ENCODE results near the gene RPF1.
A peak's percentile ranks its signal among the peaks of the same experiment; 100 is the strongest.

RPF1 gene

DNA sequence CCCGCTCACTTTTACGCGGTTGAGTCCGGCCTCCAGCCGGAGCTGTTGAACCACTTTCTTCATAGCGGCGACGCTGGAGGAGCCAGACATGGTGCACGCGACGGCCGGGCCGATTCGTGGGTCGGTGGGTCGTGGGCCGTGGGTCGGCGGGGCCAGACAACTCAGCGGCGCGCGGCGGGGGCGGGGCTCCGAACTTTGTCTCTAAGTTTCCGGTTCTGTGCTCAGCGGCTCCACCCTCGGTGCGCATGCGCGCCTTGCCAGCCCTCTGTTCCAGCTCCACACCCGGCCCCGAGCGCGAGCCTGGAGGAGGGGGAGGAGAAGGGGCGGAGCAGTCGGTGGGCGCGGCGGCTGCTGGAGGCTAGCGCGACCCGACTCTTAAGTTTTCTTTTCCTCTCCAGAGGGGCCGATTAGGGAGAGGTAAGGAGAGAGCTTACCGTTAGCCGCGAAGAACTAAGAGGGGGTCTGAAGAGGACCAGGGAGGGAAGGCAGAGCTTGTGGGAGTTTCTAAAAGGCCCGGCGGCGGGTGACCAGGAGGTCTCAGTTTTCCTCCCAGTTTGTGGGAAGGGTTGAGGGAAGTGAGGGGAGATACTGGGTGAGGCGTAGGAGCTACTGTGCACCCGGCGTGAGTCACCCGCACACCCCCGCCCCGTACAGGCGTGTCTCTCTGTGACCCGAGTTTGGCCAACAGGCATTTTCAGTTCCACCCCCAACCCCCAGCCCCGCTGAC, 27.1 kb downstream of the RPF1 start, which contains the start of the genes GNG5 and SPATA1:
Gene GNG5, minus strand, starts transcription at position 580 of the 727 bp plus-strand sequence. Its CDS starts 490 bp downstream, at position 90.
Gene SPATA1, plus strand, starts transcription at position 385 of the 727 bp plus-strand sequence. CDS start 9,974 bp downstream, outside the sequence.
- ChIA-PET CTCF (interaction anchor here (0.6 to 1.1 kb wide), 6 partner anchors 29 to 429 kb away, joined by 3 to 5 read pairs (median 3); partner anchors contain the start of gene CTBS), POLR2A (interaction anchor here (0.6 to 2.2 kb wide), 12 partner anchors 8 to 68 kb away, joined by 3 to 20 read pairs (median 4); partner anchors contain the start of gene CTBS)
- Histone ChIP-seq H3K27ac (ENCODE audit: extremely low read depth, low read depth, low read length) (peak within 1 kb of the TSS; percentile 76), H3K9me3 (ENCODE audit: control insufficient read depth, insufficient read depth, low read depth, low read length) (no peaks in the 10 kb centered on the region), H3K36me3 (ENCODE audit: control insufficient read depth in 2 of 2, insufficient read depth in 1 of 2, low read length in 2 of 2) (peaks cover 0 to 12% of the 10 kb centered on the region in 2 experiments; a peak in 1 of 3 replicates), H3K4me1 (ENCODE audit: control insufficient read depth, insufficient read depth, low read length) (peaks cover 5% of the 10 kb centered on the region; the same call in 1 of the 2 replicates), H3K4me3 (ENCODE audit: low read depth, low read length) (peak within 1 kb of the TSS; percentile 88)
- TF ChIP-seq, protein P1, sequence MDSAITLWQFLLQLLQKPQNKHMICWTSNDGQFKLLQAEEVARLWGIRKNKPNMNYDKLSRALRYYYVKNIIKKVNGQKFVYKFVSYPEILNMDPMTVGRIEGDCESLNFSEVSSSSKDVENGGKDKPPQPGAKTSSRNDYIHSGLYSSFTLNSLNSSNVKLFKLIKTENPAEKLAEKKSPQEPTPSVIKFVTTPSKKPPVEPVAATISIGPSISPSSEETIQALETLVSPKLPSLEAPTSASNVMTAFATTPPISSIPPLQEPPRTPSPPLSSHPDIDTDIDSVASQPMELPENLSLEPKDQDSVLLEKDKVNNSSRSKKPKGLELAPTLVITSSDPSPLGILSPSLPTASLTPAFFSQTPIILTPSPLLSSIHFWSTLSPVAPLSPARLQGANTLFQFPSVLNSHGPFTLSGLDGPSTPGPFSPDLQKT (IDR thresholded peaks at IDR 0.05; ENCODE audit: borderline replicate concordance, low read depth, low read length), result no peak; the same call in 1 of the 2 replicates
- TF ChIP-seq ZNF544 (tag by site-specific recombination; IDR thresholded peaks at IDR 0.05), result no peak
- peak; percentile 71; the same call in 1 of the 2 replicates for TF ChIP-seq ZNF501 (tag by site-specific recombination; IDR thresholded peaks at IDR 0.05)
- no peak for TF ChIP-seq ZNF16 (tag by site-specific recombination; IDR thresholded peaks at IDR 0.05; ENCODE audit: low read depth)
- no peak for TF ChIP-seq ZNF292 (tag by site-specific recombination; IDR thresholded peaks at IDR 0.05; ENCODE audit: borderline replicate concordance, low read depth)
- no peak for TF ChIP-seq ZNF777 (tag by site-specific recombination; IDR thresholded peaks at IDR 0.05; ENCODE audit: borderline replicate concordance)
- TF ChIP-seq MEIS1 (CRISPR knock-in tag; IDR thresholded peaks at IDR 0.05; ENCODE audit: borderline replicate concordance), result no peak
- TF ChIP-seq ZBTB7A (tag by site-specific recombination; IDR thresholded peaks at IDR 0.05; ENCODE audit: low read depth), result no peak
- no peak for TF ChIP-seq ZNF776 (tag by site-specific recombination; IDR thresholded peaks at IDR 0.05; ENCODE audit: borderline replicate concordance)
- TF ChIP-seq, protein P2, sequence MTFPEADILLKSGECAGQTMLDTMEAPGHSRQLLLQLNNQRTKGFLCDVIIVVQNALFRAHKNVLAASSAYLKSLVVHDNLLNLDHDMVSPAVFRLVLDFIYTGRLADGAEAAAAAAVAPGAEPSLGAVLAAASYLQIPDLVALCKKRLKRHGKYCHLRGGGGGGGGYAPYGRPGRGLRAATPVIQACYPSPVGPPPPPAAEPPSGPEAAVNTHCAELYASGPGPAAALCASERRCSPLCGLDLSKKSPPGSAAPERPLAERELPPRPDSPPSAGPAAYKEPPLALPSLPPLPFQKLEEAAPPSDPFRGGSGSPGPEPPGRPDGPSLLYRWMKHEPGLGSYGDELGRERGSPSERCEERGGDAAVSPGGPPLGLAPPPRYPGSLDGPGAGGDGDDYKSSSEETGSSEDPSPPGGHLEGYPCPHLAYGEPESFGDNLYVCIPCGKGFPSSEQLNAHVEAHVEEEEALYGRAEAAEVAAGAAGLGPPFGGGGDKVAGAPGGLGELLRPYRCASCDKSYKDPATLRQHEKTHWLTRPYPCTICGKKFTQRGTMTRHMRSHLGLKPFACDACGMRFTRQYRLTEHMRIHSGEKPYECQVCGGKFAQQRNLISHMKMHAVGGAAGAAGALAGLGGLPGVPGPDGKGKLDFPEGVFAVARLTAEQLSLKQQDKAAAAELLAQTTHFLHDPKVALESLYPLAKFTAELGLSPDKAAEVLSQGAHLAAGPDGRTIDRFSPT (tag by site-specific recombination; IDR thresholded peaks at IDR 0.05), result peak; percentile 75; the same call in 1 of the 2 replicates
- peak; percentile 50; the same call in 1 of the 2 replicates for TF ChIP-seq MZF1 (tag by site-specific recombination; IDR thresholded peaks at IDR 0.05; ENCODE audit: borderline replicate concordance)
- TF ChIP-seq ZNF664 (tag by site-specific recombination; IDR thresholded peaks at IDR 0.05), result no peak
- TF ChIP-seq, protein P3, sequence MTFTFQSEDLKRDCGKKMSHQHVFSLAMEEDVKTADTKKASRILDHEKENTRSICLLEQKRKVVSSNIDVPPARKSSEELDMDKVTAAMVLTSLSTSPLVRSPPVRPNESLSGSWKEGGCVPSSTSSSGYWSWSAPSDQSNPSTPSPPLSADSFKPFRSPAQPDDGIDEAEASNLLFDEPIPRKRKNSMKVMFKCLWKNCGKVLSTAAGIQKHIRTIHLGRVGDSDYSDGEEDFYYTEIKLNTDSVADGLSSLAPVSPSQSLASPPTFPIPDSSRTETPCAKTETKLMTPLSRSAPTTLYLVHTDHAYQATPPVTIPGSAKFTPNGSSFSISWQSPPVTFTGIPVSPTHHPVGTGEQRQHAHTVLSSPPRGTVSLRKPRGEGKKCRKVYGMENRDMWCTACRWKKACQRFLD (tag by site-specific recombination; IDR thresholded peaks at IDR 0.05), result no peak
- TF ChIP-seq SP3 (tag by site-specific recombination; IDR thresholded peaks at IDR 0.05), result peak; percentile 91
- TF ChIP-seq ZNF114 (tag by site-specific recombination; IDR thresholded peaks at IDR 0.05), result no peak
- TF ChIP-seq, protein P4, sequence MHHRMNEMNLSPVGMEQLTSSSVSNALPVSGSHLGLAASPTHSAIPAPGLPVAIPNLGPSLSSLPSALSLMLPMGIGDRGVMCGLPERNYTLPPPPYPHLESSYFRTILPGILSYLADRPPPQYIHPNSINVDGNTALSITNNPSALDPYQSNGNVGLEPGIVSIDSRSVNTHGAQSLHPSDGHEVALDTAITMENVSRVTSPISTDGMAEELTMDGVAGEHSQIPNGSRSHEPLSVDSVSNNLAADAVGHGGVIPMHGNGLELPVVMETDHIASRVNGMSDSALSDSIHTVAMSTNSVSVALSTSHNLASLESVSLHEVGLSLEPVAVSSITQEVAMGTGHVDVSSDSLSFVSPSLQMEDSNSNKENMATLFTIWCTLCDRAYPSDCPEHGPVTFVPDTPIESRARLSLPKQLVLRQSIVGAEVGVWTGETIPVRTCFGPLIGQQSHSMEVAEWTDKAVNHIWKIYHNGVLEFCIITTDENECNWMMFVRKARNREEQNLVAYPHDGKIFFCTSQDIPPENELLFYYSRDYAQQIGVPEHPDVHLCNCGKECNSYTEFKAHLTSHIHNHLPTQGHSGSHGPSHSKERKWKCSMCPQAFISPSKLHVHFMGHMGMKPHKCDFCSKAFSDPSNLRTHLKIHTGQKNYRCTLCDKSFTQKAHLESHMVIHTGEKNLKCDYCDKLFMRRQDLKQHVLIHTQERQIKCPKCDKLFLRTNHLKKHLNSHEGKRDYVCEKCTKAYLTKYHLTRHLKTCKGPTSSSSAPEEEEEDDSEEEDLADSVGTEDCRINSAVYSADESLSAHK (tag by site-specific recombination; IDR thresholded peaks at IDR 0.05), result peak; percentile 78; the same call in 1 of the 2 replicates
- TF ChIP-seq ZNF19 (tag by site-specific recombination; IDR thresholded peaks at IDR 0.05; ENCODE audit: low read depth), result no peak
- TF ChIP-seq, protein P5, sequence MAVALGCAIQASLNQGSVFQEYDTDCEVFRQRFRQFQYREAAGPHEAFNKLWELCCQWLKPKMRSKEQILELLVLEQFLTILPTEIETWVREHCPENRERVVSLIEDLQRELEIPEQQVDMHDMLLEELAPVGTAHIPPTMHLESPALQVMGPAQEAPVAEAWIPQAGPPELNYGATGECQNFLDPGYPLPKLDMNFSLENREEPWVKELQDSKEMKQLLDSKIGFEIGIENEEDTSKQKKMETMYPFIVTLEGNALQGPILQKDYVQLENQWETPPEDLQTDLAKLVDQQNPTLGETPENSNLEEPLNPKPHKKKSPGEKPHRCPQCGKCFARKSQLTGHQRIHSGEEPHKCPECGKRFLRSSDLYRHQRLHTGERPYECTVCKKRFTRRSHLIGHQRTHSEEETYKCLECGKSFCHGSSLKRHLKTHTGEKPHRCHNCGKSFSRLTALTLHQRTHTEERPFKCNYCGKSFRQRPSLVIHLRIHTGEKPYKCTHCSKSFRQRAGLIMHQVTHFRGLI (tag by site-specific recombination; IDR thresholded peaks at IDR 0.05), result no peak
- TF ChIP-seq ZNF791 (tag by site-specific recombination; IDR thresholded peaks at IDR 0.05), result no peak
- TF ChIP-seq ZNF555 (tag by site-specific recombination; conservative IDR thresholded peaks at IDR 0.05), result no peak
- no peak for TF ChIP-seq ZNF585B (tag by site-specific recombination; IDR thresholded peaks at IDR 0.05)
- TF ChIP-seq ZNF324 (tag by site-specific recombination; IDR thresholded peaks at IDR 0.05), result no peak
- TF ChIP-seq RBAK (tag by site-specific recombination; IDR thresholded peaks at IDR 0.05), result no peak
- no peak for TF ChIP-seq ZNF654 (tag by site-specific recombination; IDR thresholded peaks at IDR 0.05; ENCODE audit: low read depth)
- no peak for TF ChIP-seq ZNF514 (tag by site-specific recombination; IDR thresholded peaks at IDR 0.05)
- no peak for TF ChIP-seq ZFP41 (tag by site-specific recombination; IDR thresholded peaks at IDR 0.05; ENCODE audit: borderline replicate concordance)
- TF ChIP-seq, protein P6, sequence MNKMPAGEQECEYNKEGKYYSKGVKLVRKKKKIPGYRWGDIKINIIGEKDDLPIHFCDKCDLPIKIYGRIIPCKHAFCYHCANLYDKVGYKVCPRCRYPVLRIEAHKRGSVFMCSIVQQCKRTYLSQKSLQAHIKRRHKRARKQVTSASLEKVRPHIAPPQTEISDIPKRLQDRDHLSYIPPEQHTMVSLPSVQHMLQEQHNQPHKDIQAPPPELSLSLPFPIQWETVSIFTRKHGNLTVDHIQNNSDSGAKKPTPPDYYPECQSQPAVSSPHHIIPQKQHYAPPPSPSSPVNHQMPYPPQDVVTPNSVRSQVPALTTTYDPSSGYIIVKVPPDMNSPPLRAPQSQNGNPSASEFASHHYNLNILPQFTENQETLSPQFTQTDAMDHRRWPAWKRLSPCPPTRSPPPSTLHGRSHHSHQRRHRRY (tag by site-specific recombination; IDR thresholded peaks at IDR 0.05), result no peak
- TF ChIP-seq ZNF529 (tag by site-specific recombination; IDR thresholded peaks at IDR 0.05; ENCODE audit: insufficient replicate concordance), result no peak
